Stimulated activated CD8-positive, alpha-beta memory T cell treated with anti-CD3 and anti-CD28 coated beads, Interleukin-7, amount 100 ng/mL, for 48 hours (primary cell): ENCODE data around the gene CHCHD3.

ENCODE experiments used
- DNase-seq, 2 donors: peaks; one replicate each; pipeline ENCODE4 v3.0.0-alpha.2; 2020; ENCODE audit warnings: low read depth in 1 of 2; ENCODE audit errors: extremely low read depth in 1 of 2

The CHCHD3 gene

DNA sequence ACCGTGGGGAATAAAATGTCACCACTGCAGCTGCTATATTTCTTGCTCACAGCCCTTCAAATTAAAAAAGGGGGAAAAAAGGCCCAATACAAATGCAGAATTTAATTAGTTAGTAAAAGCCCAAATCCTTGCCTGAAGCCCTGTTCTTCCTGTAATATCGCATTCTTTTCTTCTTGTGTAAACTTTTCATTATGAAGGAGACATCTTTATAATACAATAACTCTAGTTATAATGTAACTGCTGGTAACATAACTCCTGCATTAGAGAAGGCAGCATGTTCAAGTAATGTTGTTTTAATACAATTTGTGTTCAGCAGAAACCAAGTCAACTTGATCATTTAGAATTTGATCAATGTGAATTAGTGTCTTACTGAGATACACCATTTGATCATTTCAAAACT, 250.9 kb downstream of the CHCHD3 start:
- DNase-seq: no peak

DNA sequence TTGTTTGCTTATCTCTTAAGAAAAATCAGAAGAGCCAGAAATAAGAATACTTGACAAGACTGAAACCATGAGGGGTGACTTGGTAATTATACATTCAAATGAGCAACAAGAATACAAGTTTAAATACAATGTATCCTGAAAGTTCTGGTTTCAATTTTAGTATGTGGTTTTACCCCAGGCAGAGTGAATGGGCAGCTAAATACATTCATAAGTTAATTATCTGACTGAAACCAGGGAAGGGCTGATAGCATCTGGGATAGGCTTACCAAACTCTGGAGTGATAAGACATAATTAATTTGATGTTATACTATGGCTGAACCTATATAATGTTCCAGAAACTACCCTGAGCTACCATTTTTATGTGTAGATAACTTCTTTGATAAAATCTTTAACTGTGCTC, 253.4 kb downstream of the CHCHD3 start:
- no peak for DNase-seq

DNA sequence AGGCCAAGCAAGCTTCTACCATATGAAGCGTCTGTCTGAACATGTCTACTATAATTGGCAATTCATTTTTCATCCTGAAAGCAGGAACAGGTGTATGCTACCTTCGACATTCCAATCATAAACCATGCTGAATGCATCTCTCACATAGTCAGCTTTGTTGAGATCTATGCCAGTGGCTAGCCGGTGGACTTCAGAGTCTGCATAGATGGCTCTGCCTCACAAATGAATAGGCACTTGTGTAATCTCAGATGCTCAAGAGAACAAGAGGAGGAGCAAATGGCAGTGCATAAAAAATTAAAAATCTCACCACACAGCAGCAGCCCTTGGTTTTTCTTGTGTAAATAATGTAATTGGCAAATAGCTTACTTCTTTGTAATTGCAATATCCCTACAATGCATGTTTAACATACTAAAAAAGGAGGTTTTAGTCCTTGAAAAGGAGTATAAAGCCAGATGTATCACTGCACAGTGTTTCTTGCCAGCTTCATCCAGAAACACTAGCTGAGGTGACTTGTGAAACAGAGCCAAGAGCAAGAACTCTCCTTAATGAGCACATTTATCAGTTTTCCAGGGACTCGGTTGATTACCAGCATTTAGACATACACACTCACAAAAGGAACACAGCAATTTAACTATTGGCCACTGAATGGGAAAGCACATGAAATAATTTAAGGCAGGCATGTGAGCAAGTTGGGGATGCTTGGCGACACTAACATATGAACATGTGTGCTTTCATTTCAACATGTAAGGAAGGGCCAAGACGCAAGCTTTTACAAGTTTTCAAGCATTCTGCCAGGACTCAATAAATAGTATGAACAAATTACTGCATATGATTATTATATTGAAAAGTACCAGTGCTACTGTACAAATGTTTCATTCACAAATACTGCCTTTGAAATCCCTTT, 255.7 kb downstream of the CHCHD3 start:
- no peak for DNase-seq

DNA sequence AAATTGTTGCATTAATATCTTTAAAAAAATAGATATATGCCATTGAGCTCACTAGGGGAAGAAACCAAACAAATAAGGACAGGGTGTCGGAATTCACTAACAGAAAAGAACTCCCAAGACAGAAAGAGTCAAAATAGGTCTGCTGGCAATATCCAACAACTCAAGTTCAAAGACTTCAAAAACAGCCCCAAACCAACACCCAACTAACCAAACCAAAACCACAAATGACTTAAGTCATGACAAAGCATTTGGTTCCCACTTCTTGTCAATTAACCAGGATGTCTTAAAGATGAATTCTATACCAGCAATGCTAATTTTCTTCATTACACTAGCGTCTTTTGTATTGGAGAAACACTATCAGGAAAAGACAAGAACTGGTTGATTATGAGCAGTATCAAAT, 256.7 kb downstream of the CHCHD3 start:
- DNase-seq: no peak

DNA sequence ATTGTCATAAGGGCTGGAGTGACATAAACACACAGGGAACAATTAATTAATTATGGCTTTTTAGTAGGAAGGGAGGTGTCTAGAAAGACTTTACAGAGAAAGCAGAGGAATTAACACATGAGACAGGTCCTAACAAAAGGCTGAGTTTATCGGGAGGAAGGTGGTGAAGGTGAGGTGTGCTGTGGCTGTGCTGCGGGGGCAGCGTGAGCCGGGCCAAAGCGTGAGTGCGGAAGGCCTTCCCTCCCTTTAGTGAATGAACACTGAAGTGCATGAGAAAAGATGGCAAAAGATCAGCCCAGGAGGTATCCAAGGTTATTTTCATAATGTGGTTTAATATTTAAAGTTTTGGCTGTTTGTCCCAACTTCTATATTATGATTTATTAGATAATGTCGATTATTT, 262.2 kb downstream of the CHCHD3 start:
- DNase-seq: no peak

DNA sequence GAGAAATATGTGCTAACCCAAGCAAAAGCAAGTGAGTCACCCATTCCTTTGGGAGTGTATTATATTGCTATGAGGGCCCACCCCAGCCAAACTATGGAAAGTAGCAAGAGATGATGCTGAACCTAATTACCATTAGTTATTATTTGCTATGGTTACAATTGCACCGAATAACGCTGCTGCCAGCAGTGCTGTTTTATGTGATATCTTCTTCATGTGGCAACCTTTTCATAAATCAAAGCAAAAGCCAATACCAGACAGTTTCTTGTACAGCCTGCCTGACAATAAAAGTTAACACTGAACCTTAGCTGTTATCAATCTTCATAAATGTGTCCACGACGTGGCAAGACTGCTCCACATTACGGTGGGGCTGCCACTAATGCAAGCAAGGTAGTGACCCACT, 263.9 kb downstream of the CHCHD3 start:
- DNase-seq: no peak

DNA sequence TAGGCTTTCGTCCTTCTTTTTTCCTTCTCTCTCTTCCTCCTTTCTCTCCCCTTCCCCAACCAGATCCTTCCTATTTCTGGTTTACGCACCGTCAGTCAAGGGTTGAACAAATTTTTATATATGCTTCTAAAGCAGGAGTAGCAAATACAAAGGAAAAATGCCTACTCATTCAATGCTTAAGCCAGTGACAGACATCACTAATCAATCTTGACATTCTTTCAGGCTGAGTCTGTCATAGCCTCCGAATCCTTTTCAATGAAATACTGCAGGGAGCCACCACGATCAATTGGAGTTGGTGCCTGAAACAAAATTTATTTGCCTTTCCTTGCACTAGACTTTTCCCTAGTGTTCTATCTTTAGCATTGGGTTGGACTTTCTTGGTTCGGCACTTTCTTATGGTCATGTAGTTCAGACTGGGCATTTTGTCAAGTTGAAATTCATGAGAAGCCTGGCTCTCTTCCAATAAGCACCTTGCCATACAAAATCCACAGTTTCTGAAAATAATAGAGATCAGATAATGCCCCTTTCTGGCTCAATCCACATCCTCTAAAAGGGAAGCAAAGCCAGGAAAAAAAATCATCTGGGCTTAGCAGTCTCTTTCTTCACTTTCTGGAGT, 266.1 kb downstream of the CHCHD3 start:
- no peak for DNase-seq

DNA sequence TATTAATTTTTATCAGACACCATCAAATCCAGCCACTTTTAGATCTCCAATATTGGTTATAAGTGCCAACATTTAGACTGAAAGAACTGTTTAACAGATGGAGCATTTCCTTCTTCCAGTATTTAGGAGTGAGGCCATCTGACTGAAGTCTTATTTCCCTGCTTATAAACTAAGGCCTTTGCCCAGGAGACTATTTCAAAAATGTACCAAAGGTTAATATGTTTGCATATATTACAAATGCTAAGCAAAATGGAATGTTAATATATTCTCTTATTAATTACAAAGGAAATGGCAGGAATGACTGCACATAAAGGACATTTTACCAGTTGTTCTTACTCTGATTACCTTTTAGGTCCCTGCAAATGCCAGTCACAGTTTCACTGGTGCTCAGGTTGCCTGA, 266.8 kb downstream of the CHCHD3 start:
- DNase-seq: no peak

DNA sequence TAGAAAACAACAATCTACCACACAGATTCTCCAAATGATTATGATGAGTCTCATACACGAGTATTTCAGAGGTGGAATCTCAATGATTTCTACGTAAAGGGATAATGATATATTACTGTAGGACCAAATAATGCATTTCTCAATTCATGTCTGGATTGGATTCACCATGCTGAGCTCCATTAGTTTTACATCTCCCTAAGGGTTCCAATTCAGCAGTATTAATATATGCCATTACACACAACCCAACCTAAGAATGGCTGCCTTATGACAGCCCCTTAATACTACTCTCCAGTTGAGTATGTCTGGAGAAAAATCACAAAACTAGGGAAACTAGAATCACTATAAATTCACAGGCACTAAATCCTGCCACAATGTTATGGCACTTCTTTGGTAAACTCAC, 271.3 kb downstream of the CHCHD3 start:
- no peak for DNase-seq

DNA sequence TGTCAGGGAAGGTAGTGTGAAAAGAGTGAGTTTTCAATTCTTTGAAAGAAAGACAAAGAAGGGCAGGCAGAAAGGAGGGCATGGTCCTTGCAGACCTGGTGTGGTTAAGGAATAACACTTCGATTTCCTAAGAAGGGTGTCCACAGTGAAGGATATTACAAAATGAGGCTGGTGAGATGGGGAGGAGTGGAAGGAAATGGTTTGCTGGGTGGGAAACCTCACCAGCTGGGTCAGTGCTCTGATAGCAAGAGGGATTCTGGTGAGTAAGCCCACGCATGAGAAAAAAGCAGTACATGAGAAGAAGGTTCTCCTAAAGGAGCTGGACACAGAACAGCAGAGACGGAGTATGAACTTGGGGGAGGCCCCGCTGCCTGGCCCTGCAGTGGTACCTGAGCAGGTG, 275.1 kb downstream of the CHCHD3 start:
- DNase-seq: no peak

DNA sequence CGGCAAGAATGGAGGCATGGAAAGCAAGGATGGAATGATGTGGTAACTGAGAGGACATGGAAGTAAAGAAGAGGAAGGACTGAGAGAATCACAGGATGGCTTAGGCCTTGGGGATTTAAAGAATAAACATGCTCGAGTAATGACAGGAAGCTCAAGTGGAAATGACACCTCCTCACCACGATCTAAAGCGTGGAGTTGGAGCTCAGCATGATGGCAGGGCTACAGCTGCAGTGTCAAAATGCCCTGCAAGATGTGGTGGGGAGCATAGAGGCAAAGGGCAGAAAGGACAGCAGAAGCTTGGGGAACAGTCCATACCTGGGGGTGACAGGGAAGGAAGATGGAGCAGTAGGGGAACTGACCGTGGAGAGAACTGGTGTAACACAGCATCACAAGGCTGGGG, 276.1 kb downstream of the CHCHD3 start:
- no peak for DNase-seq

DNA sequence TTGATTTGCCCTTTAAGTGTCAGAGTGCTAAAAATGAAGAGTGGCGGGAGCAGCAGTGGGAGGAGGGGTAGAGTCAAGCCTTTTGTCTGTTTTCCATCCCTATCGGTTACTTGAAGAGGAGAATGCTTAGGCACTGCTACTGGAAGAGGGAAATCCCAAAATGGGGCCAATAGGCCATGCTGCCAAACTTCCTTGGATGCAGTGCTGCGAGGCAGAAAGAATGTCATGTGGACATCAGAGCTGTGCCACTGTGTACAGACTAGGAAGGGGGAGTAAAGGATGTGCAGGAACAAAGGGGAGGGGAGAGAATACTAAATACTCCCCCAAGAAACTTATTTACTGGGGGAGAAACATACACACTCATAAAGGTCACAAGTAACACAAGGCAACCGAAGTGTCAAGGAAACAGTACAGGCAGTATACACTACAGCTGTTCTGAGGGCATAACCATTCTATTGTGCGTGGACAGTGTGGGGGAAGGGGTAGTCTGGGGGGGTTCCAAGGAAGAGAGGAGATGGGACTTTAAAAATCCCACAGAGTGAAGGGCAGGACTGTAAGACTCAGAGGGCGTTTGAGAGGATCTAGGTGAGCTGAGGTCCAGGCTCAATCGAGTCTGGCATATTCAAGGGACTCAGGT, 276.9 kb downstream of the CHCHD3 start:
- no peak for DNase-seq

DNA sequence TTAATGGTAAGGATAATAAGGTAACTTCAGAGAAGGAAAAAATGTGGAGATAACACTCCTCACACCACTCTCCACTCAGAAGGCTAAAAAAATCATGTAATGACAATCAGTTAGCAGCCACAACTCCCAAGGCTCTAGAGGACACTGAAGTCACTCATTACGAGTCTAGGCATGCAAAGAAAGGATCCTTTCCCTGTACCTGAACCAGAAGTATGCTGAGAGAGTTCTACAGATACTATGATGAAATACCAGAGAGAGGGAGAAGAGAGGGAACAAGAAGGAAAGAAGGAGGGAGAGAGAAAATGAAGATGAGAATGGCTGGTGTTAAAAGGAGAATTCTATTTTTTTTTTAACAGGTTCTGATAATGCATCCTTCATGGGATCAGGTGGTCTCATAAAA, 281.4 kb downstream of the CHCHD3 start:
- DNase-seq: no peak

DNA sequence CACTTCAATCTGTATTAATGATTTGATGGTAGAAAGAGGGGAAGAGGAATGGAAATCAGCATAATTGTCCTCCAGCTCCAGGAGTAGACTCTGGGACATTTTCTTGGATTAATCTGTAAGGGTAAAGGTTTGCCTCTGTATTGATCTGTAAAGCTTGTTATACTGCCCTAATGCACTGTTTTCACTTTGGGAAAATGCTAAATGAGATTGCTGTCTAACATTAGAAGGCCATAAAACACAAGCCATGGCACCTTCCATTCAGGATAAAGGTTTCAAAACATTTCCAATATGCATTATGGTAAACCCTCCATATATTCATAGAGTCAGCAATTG, 282.8 kb downstream of the CHCHD3 start:
- no peak for DNase-seq

DNA sequence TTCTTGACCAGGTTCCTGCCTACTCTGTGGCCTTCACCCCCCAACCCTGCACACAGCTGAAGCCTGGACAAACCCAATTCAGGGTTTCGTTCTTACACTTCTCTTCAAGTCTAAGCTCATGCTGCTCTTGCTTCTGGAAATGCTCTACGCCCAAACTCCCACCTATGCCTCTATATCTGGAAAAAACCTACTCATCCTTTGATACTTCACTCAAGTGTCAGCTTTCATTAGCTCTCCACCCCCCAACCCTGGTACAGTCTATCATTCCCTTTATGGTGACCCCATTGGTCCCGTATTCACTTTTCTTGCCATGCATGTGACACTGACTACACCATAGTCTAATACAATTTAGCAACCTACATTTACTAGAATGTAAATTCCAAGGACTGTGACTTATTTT, 284.7 kb downstream of the CHCHD3 start:
- DNase-seq: no peak

DNA sequence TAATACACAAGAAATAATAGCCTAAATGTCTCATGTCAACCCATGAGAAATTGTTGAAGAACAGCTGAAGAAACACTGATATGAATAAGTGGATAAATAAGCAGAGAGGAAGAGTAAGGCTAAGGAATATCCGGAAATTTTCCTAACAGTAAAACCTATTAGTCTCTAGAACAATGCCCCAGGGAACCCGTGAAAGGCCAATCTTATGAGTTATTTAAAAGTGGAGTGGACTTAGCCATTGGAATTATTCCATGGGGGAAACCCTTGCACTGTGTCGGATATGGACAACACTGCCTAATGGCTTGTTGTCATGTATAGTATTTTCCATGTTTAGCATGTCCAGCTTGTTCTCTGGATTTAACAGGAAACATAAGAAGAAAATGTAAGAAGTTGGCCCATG, 288.4 kb downstream of the CHCHD3 start:
- DNase-seq: no peak

DNA sequence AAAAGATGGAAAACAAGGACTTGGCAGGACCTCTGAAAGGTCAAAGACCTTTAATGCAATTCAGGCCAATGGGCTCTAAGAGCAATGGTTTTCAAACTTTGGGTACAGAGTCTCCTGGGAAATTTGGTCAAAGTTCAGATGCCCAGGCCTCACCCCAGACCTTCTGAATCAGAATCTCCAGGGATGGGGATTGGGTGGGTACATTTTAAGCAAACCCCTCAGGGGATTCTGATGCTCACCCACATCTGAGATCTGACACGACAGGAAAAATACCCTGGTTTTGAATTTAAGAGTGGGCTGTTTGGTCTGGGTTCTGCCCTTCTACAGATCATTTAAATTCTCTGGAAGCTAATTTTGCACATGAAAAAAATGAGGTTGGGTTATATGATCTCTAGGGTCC, 290.9 kb downstream of the CHCHD3 start:
- DNase-seq: no peak

DNA sequence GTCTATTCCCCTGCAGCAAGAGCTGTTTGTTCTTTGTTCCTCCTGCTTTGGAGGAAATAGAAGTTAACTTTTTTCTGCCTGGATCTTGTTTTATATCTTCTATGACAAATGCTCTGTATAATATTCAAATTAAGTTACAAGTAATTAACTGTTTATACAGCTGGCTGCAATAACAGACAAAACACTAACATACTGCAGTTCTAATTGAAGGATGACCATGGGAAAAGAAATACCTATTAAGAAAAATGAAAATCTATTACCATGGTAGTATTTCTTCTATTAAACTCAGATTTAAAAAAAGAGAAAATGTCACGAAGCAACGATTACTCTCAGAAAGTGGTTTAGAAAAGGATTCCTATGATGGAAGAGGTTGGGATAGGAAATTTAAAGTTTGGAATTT, 291.8 kb downstream of the CHCHD3 start:
- no peak for DNase-seq

DNA sequence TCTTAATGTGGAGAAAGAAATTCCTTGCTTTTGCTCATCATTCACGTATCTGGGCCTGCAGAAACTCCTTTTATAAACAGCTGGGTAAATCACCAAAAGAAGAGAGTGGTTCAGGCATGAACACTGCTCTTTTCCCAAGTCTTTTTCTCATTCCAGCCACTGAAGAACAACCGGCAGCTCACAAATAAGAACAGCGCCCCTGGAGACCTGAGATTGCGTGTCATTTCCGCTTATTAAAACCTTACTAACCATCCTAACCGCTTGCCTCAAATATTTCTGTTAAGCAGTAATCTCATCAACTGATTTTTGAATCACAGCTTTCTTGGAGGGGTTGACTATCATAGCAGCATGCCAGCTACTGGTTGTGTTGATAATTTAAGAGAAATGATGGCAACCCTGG, 292.6 kb downstream of the CHCHD3 start:
- DNase-seq: no peak

DNA sequence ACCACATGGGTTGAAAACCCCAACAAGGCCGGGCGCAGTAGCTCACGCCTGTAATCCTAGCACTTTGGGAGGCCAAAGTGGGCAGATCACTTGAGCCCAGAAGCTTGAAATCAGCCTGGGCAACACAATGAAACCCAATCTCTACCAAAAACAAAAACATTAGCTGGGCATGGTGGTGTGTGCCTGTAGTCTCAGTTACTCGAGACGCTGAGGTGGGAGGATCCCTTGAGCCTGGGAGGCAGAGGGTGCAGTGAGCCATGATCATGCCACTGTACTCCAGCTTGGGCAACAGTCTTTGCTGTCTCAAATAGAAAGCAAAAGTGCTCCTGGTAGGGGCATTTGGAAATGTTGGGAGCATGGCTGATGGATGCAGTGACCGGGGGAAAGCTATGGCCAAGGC, 296.0 kb downstream of the CHCHD3 start:
- DNase-seq: no peak

DNA sequence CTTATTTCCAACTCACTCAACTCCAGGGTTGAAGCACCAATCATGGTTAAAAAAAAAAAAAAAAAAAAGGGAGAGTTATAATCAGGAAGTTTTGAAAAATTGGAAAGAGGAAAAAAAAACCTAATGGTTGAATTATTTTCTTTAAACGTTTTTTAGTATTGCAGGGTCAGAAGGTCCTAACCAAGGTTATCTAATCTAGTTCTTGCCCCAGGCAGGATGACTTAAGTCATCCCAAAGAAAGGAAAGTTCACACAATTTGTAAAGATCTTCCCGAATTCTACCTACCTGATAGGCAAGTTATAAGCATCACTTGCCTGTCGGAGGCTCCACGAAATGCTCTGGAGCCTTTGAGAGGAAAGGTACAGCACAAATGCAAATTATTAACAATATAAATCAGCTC, 297.5 kb downstream of the CHCHD3 start:
- no peak for DNase-seq

DNA sequence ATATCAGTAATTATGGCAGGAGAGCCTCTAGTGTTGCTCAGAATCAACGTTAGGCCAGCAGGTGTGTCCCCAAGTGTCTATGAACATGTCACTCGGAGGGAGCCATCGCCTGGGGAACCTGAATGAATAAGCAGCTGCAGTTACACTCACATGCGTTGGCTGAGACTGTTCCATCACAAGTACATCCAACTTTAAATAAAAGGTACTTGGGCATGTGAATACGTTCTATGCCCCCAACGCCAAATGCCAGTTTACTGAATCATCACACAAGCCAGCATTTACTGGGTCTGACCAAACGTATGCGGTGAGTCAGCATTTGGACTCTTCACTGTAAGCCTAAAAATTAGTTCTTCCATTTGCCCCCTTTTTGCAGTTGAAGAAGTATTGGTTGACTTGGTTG, 298.1 kb downstream of the CHCHD3 start:
- DNase-seq: no peak
